Mesendoderm (in vitro differentiated cells): Measurements from ENCODE around the gene CCNL2.
A peak's percentile ranks its signal among the peaks of the same experiment; 100 is the strongest.

ENCODE experiments used
- DNase-seq: peaks from one replicate; pipeline ENCODE4 v3.0.0; 2013
- H2AK5ac ChIP-seq: 2 replicates; pipeline ENCODE4 v1.6.1; 2013; ENCODE audit warnings: low read length, inconsistent platforms
- H2BK120ac ChIP-seq: 2 replicates; pipeline ENCODE4 v1.6.1; 2013; ENCODE audit warnings: low read depth, mild to moderate bottlenecking, low read length, moderate library complexity, mixed read lengths
- H2BK15ac ChIP-seq: replicated peaks from 2 replicates; pipeline ENCODE4 v1.6.1; 2013; ENCODE audit warnings: low read depth, mild to moderate bottlenecking, moderate library complexity
- H2BK5ac ChIP-seq: 2 replicates; pipeline ENCODE4 v1.6.1; 2013; ENCODE audit warnings: low read length, inconsistent platforms
- H3K18ac ChIP-seq: 2 replicates; pipeline ENCODE4 v1.6.1; 2013; ENCODE audit warnings: mild to moderate bottlenecking, low read length, mixed read lengths
- H3K23ac ChIP-seq: one replicate; pipeline ENCODE4 v1.6.1; 2013; ENCODE audit warnings: low read length
- H3K27ac ChIP-seq: 2 replicates; pipeline ENCODE4 v1.5.1; 2013; ENCODE audit warnings: low read depth, mild to moderate bottlenecking, inconsistent platforms, low read length, moderate library complexity
- H3K27me3 ChIP-seq: 2 replicates; pipeline ENCODE4 v1.6.1; 2013; ENCODE audit warnings: low read length, control low read depth, mild to moderate bottlenecking, inconsistent platforms; ENCODE audit not compliant: insufficient read depth, poor library complexity
- H3K36me3 ChIP-seq: 2 replicates; pipeline ENCODE4 v1.6.1; 2013; ENCODE audit warnings: low read length, inconsistent platforms; ENCODE audit not compliant: control insufficient read depth, insufficient read depth
- H3K4ac ChIP-seq: one replicate; pipeline ENCODE4 v1.6.1; 2013; ENCODE audit warnings: low read depth, mild to moderate bottlenecking, low read length, moderate library complexity
- H3K4me1 ChIP-seq: 2 replicates; pipeline ENCODE4 v1.6.1; 2013; ENCODE audit warnings: low read depth, low read length, inconsistent platforms; ENCODE audit not compliant: control insufficient read depth
- H3K4me2 ChIP-seq: 2 replicates; pipeline ENCODE4 v1.6.1; 2013; ENCODE audit warnings: low read length
- H3K4me3 ChIP-seq: 2 replicates; pipeline ENCODE4 v1.5.1; 2013; ENCODE audit warnings: mild to moderate bottlenecking, low read length
- H3K56ac ChIP-seq: one replicate; pipeline ENCODE4 v1.6.1; 2013; ENCODE audit warnings: low read length
- H3K79me1 ChIP-seq: 2 replicates; pipeline ENCODE4 v1.6.1; 2013; ENCODE audit warnings: low read length, inconsistent platforms
- H3K79me2 ChIP-seq: 2 replicates; pipeline ENCODE4 v1.6.1; 2013; ENCODE audit warnings: mild to moderate bottlenecking, low read length; ENCODE audit not compliant: control insufficient read depth, insufficient read depth
- H3K9ac ChIP-seq: 2 replicates; pipeline ENCODE4 v1.6.1; 2013; ENCODE audit warnings: low read length, inconsistent platforms
- H4K5ac ChIP-seq: one replicate; pipeline ENCODE4 v1.6.1; 2013; ENCODE audit warnings: low read length
- H4K8ac ChIP-seq: one replicate; pipeline ENCODE4 v1.6.1; 2013; ENCODE audit warnings: low read depth, mild to moderate bottlenecking, control low read depth, low read length, moderate library complexity
- WGBS: extraction: QIAGEN DNeasy Blood & Tissue Kit; methylation state at CpG from one replicate; pipeline ENCODE4 v1.1.7; 2013; ENCODE audit warnings: low lambda C conversion rate, missing lambda C conversion rate; ENCODE audit not compliant: insufficient coverage; ENCODE audit errors: extremely low coverage; 5-methylcytosine and 5-hydroxymethylcytosine counted together

The CCNL2 gene

DNA sequence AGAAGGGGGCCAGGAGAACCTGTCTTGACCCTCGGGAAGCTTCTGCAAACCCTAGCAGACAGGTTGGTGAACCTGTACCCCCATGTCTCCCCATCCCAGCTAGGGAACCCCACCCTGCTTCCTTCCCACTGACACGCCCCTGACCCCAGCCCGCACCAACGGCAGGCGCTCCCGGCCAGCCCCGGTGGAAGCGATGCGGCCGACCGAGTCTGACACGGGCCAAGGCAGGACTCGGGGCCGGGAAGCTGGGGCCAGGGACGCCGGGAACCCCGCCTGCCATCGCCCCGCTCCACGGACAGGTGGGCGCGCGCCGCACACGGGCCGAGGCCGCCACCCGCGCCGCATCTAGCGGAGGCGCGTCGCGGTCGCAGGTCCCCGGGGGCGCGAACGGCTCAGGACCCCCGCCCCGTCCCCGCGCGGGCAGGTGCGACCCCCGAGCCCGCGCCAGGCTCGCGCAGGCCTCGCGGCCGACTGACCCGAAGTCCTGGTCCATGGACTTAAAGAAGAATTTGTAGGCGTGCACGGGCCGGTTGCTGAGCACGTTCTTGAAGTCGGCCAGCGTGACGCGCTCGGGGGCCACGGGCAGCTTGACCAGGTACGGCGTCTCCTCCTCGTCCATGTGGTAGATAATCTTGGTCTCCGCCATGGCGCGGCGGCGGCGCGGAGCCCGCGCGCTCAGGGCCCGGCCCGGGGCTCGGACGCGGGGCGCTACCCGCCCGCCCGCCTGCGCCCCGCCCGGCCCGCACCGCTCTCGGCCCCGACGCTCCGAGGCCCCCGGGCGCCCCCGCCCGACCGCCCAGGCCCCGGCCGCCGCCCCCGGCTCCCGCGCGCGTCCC is 50.5 kb downstream of the CCNL2 start:
- peak overlapping the region; percentile 92 for H3K9ac ChIP-seq
- peak overlapping the region; percentile 50 for H3K4ac ChIP-seq
- DNase-seq = no peak
- H2BK120ac ChIP-seq = no peak overlapping the region
- H3K23ac ChIP-seq = no peak overlapping the region
- H4K8ac ChIP-seq = peak overlapping the region; percentile 77
- no peak overlapping the region for H3K27ac ChIP-seq
- peaks cover 10% of the 10 kb centered on the region for H3K79me1 ChIP-seq
- H3K18ac ChIP-seq = peak overlapping the region; percentile 69
- peak overlapping the region; percentile 49 for H3K4me2 ChIP-seq
- H3K4me1 ChIP-seq = peaks cover 2% of the 10 kb centered on the region
- H2BK15ac ChIP-seq = no peak overlapping the region
- H4K5ac ChIP-seq = no peak overlapping the region
- H3K79me2 ChIP-seq = peaks cover 16% of the 10 kb centered on the region
- no peaks in the 10 kb centered on the region for H3K36me3 ChIP-seq
- no peak overlapping the region for H2BK5ac ChIP-seq
- no peak overlapping the region for H2AK5ac ChIP-seq
- H3K4me3 ChIP-seq = peak overlapping the region; percentile 56
- WGBS = no CpG with 5 or more reads among the region's 109 CpGs
- peak overlapping the region; percentile 94 for H3K56ac ChIP-seq
- H3K27me3 ChIP-seq = no peaks in the 10 kb centered on the region

DNA sequence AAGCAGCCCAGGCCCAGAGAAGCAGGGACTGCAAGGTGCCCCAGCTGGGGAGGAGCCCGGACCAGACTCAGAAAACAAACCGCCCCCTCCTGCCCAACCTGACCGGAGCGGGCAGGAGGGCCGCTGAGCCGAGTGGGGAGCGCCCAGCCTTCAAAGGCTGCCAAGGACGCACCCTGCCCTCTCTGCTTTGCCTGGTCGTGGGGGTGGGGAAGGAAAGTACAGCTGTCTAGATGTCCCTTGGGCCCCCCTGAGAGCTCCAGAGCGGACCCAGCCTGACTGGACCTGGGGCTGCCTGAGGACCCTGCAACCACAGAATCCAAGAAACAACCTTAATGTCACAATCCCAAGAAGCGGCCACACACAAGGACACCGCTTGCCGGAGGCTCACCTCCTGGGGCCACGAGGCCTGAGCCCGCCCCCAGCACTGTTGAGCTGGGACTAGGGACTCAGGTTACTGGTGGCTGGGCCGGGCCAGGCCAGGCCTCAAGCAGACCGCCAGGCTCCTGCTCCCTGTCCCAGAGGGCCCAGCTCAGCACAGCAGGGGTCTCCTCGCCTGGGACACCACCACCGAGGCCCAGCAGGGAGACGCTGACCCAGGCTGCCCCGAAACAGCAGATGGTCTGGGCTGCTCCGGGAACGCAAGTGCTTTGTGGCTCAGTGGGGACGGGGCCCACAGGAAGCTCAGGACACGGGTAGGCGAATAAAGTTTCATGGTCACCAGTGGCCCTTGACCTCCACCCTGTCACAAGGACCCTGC is 51.3 kb downstream of the CCNL2 start:
- Histone ChIP-seq H3K79me2 (peaks cover 16% of the 10 kb centered on the region), H3K27me3 (no peaks in the 10 kb centered on the region), H3K27ac (no peak overlapping the region), H3K36me3 (no peaks in the 10 kb centered on the region), H3K18ac (no peak overlapping the region), H3K23ac (no peak overlapping the region), H3K4me1 (peaks cover 2% of the 10 kb centered on the region), H3K79me1 (peaks cover 13% of the 10 kb centered on the region), H3K4me3 (peak overlapping the region; percentile 56), H2BK5ac (no peak overlapping the region), H2AK5ac (no peak overlapping the region), H4K8ac (no peak overlapping the region), H3K9ac (peak overlapping the region; percentile 92), H3K4ac (no peak overlapping the region), H3K56ac (peak overlapping the region; percentile 94), H3K4me2 (peak overlapping the region; percentile 49), H4K5ac (no peak overlapping the region), H2BK15ac (no peak overlapping the region), H2BK120ac (no peak overlapping the region)
- peak; percentile 71 for DNase-seq
- no CpG with 5 or more reads among the region's 26 CpGs for WGBS

DNA sequence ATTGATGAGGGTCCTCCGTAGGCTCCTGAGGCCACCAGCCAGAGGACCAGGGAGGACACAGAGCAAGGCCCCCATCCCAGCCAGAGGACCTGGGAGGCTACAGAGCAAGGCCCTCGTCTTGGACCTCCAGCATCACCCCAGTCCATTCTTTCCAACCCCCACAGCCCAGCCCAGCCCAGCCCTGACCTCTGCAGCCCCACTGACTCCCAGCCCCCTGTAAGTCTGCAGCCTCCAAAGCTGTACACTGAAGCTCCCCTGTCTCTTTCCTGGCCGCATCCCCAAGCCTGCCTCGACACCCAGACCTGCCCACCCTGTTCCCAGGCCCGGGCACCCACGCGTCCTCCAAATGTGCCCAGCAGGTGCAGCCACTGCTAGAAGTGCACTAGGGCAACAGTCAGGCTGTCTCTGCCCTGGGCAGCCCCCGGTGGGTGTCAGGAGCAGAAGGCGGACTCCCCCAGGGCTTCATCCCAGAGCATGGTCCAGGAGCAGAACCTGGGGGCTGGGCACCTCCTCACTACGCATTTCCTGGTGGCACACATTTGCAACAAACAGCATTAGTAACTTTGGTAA is 52.0 kb downstream of the CCNL2 start:
- Histone ChIP-seq H3K4ac (no peak overlapping the region), H3K9ac (peak overlapping the region; percentile 26), H3K27ac (no peak overlapping the region), H4K8ac (no peak overlapping the region), H4K5ac (no peak overlapping the region), H2BK120ac (no peak overlapping the region), H3K4me2 (no peak overlapping the region), H2AK5ac (no peak overlapping the region), H3K36me3 (no peaks in the 10 kb centered on the region), H3K4me1 (peaks cover 2% of the 10 kb centered on the region), H3K79me1 (peaks cover 13% of the 10 kb centered on the region), H2BK15ac (no peak overlapping the region), H3K4me3 (no peak overlapping the region), H3K23ac (no peak overlapping the region), H3K56ac (no peak overlapping the region), H3K27me3 (no peaks in the 10 kb centered on the region), H3K79me2 (peaks cover 16% of the 10 kb centered on the region), H2BK5ac (no peak overlapping the region), H3K18ac (no peak overlapping the region)
- DNase-seq = no peak
- no CpG with 5 or more reads among the region's 10 CpGs for WGBS

DNA sequence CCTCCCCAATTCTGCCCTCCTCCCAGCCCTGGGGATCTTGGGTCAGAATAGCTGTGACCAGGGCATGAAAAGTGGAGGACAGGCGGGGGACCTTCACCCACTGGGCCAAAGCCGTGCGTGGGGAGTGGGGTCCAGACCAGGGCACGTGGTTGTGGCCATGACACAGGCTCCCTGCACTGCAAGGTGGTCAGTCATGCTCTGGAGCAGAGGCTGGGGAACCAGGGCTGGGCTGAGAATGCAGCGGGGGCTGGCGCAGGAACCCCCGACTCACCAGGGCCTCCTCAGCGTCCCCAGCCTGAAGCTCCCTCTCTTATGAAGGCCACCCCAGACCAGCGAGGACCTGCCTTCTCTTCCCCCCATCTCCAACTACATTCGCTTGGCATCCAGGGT is 52.6 kb downstream of the CCNL2 start:
- H2BK15ac ChIP-seq = no peak overlapping the region
- H3K79me1 ChIP-seq = peaks cover 13% of the 10 kb centered on the region
- H3K36me3 ChIP-seq = peaks cover under 1% of the 10 kb centered on the region
- no peak overlapping the region for H3K4ac ChIP-seq
- no peak overlapping the region for H3K27ac ChIP-seq
- H4K8ac ChIP-seq = no peak overlapping the region
- H3K4me3 ChIP-seq = no peak overlapping the region
- no peak overlapping the region for H3K4me2 ChIP-seq
- no peak overlapping the region for H2BK5ac ChIP-seq
- no peak overlapping the region for H2AK5ac ChIP-seq
- no peak for DNase-seq
- peaks cover 16% of the 10 kb centered on the region for H3K79me2 ChIP-seq
- H3K27me3 ChIP-seq = no peaks in the 10 kb centered on the region
- no CpG with 5 or more reads among the region's 10 CpGs for WGBS
- no peak overlapping the region for H3K18ac ChIP-seq
- no peak overlapping the region for H3K56ac ChIP-seq
- H3K23ac ChIP-seq = no peak overlapping the region
- H3K4me1 ChIP-seq = peaks cover 2% of the 10 kb centered on the region
- no peak overlapping the region for H2BK120ac ChIP-seq
- no peak overlapping the region for H3K9ac ChIP-seq
- no peak overlapping the region for H4K5ac ChIP-seq

DNA sequence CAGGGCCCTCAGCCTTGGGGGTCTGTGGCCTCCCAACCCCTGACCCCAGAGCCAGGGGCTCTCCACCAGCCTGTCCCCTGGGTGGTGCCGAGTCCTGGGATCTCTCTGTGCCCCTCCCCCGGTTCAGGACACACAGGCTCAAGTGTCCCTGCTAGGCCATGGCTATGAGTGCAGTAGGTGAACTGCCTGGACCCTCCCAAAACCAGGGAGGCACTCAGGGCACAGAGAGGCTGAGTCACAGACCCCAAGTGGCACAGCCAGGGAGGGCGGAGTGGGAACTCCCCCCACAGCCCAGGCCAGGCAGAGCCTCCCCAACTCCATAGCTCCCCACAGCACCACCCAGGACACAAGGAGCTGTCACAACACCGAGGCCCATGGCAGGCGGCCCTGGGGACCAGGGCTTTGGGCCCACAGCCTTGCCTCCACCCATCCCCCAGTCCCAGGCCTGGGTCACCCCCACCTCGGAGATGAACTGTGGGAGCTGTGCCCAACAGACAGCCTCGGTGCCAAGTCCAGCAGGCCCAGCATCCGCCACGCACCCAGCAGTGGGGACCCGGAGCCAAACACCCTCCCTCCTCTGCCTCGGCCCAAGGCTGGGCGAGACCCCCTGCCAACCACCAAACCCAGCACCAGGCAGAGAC is 53.2 kb downstream of the CCNL2 start:
- Histone ChIP-seq H3K56ac (no peak overlapping the region), H3K9ac (no peak overlapping the region), H4K8ac (no peak overlapping the region), H3K79me1 (peaks cover 13% of the 10 kb centered on the region), H3K27me3 (no peaks in the 10 kb centered on the region), H2BK120ac (no peak overlapping the region), H3K18ac (no peak overlapping the region), H4K5ac (no peak overlapping the region), H3K4me3 (no peak overlapping the region), H3K4ac (no peak overlapping the region), H3K27ac (no peak overlapping the region), H3K23ac (no peak overlapping the region), H2BK5ac (no peak overlapping the region), H3K79me2 (peaks cover 16% of the 10 kb centered on the region), H2AK5ac (no peak overlapping the region), H3K4me2 (no peak overlapping the region), H2BK15ac (no peak overlapping the region), H3K36me3 (peaks cover 4% of the 10 kb centered on the region), H3K4me1 (peaks cover 2% of the 10 kb centered on the region)
- WGBS = no CpG with 5 or more reads among the region's 12 CpGs
- DNase-seq = no peak
